HEK293T (cell line): ENCODE results near the gene ITSN1.
"Not testable (repeated sequence)": the region's sequence is repeated elsewhere in the genome, so short reads cannot be mapped to it uniquely, and the experiment has no call there.

ENCODE experiments used
- BHLHE40 ChIP-seq: fragments of 450-650 bp; IDR thresholded peaks from 2 replicates; pipeline ENCODE4 v1.6.1; 2016; ENCODE audit warnings: mild to moderate bottlenecking, moderate library complexity, borderline replicate concordance
- CTBP1 ChIP-seq: fragments of 450-650 bp; IDR thresholded peaks from 2 replicates; pipeline ENCODE4 v1.6.1; 2016; ENCODE audit warnings: borderline replicate concordance
- ELF4 ChIP-seq: fragments of 450-650 bp; IDR thresholded peaks from 2 replicates; pipeline ENCODE4 v1.6.1; 2017; ENCODE audit warnings: antibody characterized with exemption
- FOXA1 ChIP-seq: fragments of 450-650 bp; IDR thresholded peaks from 2 replicates; pipeline ENCODE4 v1.6.1; 2016; ENCODE audit warnings: mild to moderate bottlenecking
- FOXK2 ChIP-seq: fragments of 450-650 bp; IDR thresholded peaks from 2 replicates; pipeline ENCODE4 v1.6.1; 2016; ENCODE audit warnings: mild to moderate bottlenecking
- FOXM1 ChIP-seq: fragments of 450-650 bp; IDR thresholded peaks from 2 replicates; pipeline ENCODE4 v1.6.1; 2017; ENCODE audit warnings: mild to moderate bottlenecking, borderline replicate concordance
- L3MBTL2 ChIP-seq: fragments of 450-650 bp; conservative IDR thresholded peaks from 2 replicates; pipeline ENCODE4 v1.6.1; 2016; ENCODE audit warnings: mild to moderate bottlenecking
- LEF1 ChIP-seq: fragments of 450-650 bp; IDR thresholded peaks from 2 replicates; pipeline ENCODE4 v1.6.1; 2017; ENCODE audit warnings: mild to moderate bottlenecking, borderline replicate concordance
- SP1 ChIP-seq: fragments of 450-650 bp; IDR thresholded peaks from 2 replicates; pipeline ENCODE4 v1.6.1; 2017
- TF ChIP-seq, protein P1 (sequence below): fragments of 450-650 bp; IDR thresholded peaks from 2 replicates; pipeline ENCODE4 v1.6.1; 2016

DNA sequence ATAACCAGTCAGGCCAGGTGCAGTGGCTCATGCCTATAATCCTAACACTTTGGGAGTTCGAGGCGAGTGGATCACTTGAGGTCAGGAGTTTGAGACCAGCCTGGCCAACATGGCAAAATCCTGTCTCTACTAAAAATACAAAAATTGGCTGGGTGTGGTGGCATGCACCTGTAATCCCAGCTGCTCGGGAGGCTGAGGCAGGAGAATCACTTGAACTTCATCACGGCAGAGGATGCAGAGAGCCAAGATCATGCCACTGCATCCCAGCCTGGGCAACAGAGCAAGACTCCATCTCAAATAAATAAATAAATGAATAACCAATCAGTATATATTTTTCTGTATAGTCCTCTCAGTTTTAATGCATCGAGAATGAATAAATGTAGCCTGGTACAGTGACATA lies 146.1 kb downstream of the ITSN1 start:
- TF ChIP-seq L3MBTL2, SP1, FOXK2, ELF4, FOXM1, CTBP1, BHLHE40, FOXA1, LEF1: not testable (repeated sequence)
- TF ChIP-seq, protein P1, sequence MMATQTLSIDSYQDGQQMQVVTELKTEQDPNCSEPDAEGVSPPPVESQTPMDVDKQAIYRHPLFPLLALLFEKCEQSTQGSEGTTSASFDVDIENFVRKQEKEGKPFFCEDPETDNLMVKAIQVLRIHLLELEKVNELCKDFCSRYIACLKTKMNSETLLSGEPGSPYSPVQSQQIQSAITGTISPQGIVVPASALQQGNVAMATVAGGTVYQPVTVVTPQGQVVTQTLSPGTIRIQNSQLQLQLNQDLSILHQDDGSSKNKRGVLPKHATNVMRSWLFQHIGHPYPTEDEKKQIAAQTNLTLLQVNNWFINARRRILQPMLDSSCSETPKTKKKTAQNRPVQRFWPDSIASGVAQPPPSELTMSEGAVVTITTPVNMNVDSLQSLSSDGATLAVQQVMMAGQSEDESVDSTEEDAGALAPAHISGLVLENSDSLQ: not testable (repeated sequence)
